GM12878 (cell line): ENCODE data around the gene RAI14. TPM values are rescaled to one million over a fixed set of nuclear protein-coding genes. Genes with fewer than 3 reads are reported as not detected.

ENCODE experiments used
- ATAC-seq: fragments of 200-7000 bp; cut with Tn5 transposase; 3 replicates; pipeline ENCODE4 v1.9.1; 2020; ENCODE audit warnings: mild to moderate bottlenecking, moderate library complexity
- BruUV-seq: library from RNA; stranded (reverse); fragments of 400-500 nt; replicated peaks from 2 replicates; lab custom pipeline; 2021; lab: Mats Ljungman, UMichigan
- CTCF ChIA-PET: fragments of 300-600 bp; sonication (Branson Sonifier 250); formaldehyde crosslinking; extraction: SDS; loops from one replicate; lab custom pipeline; 2021; ENCODE audit warnings: inconsistent platforms; lab: Yijun Ruan, JAX
- POLR2A ChIA-PET: fragments of 350-600 bp; formaldehyde crosslinking; extraction: SDS; loops from one replicate; lab custom pipeline; 2021; ENCODE audit warnings: inconsistent platforms; lab: Charles Lee
- RAD21 ChIA-PET: fragments of 300-600 bp; sonication (Branson Sonifier 250); formaldehyde crosslinking; loops from one replicate; lab custom pipeline; 2023; ENCODE audit warnings: antibody characterized with exemption; ENCODE audit not compliant: unreplicated experiment; lab: Charles Lee
- SMC1A ChIA-PET: fragments of 300-600 bp; sonication (Branson Sonifier 250); formaldehyde crosslinking; loops from one replicate; lab custom pipeline; 2023; ENCODE audit not compliant: unreplicated experiment, uncharacterized antibody; lab: Charles Lee
- DNase-seq: peaks from one replicate; pipeline ENCODE4 v3.0.0-alpha.2; 2011; ENCODE audit warnings: low read depth, low spot score
- FAIRE-seq: peaks from 3 replicates; lab custom pipeline; 2011; peaks lifted over from hg19 to GRCh38; lab: Jason Lieb, UNC
- H2AFZ ChIP-seq: 2 replicates; pipeline ENCODE4 v1.6.0; 2011; ENCODE audit warnings: low read depth, low read length, control low read depth; ENCODE audit not compliant: control insufficient read depth
- H3K27ac ChIP-seq: 2 replicates; pipeline ENCODE4 v1.5.1; 2011; ENCODE audit warnings: control low read depth; ENCODE audit not compliant: control insufficient read depth, insufficient read depth
- H3K27me3 ChIP-seq, 2 experiments: replicated peaks in 1 of 2; 2 replicates each; pipeline versions ENCODE4 v1.6.0 to v1.6.1; 2011; ENCODE audit warnings: low read length in 1 of 2; ENCODE audit not compliant: control insufficient read depth in 2 of 2, insufficient read depth in 2 of 2
- H3K36me3 ChIP-seq, 2 experiments: 2 replicates each; pipeline ENCODE4 v1.5.1; 2011; ENCODE audit warnings: low read length in 1 of 2; ENCODE audit not compliant: control insufficient read depth in 2 of 2, insufficient read depth in 2 of 2
- H3K4me1 ChIP-seq: 2 replicates; pipeline ENCODE4 v1.6.1; 2011; ENCODE audit warnings: mild to moderate bottlenecking, low read length, moderate library complexity, mixed read lengths; ENCODE audit not compliant: control insufficient read depth, insufficient read depth
- H3K4me2 ChIP-seq: 2 replicates; pipeline ENCODE4 v1.6.0; 2011; ENCODE audit warnings: control low read depth; ENCODE audit not compliant: control insufficient read depth, insufficient read depth
- H3K4me3 ChIP-seq: fragments of 200-600 bp; sonication (generic); 2 replicates; pipeline ENCODE4 v1.5.1; 2016
- H3K79me2 ChIP-seq: 2 replicates; pipeline ENCODE4 v1.6.0; 2011; ENCODE audit warnings: low read length; ENCODE audit not compliant: control insufficient read depth, insufficient read depth
- H3K9ac ChIP-seq: 2 replicates; pipeline ENCODE4 v1.8.0; 2011; ENCODE audit warnings: low read length, control low read depth, mixed read lengths; ENCODE audit not compliant: control insufficient read depth, insufficient read depth
- H3K9me3 ChIP-seq: replicated peaks from 3 replicates; pipeline ENCODE4 v1.5.1; 2011; ENCODE audit warnings: mild to moderate bottlenecking, low read length; ENCODE audit not compliant: control insufficient read depth, insufficient read depth
- H4K20me1 ChIP-seq: 2 replicates; pipeline ENCODE4 v1.6.0; 2011; ENCODE audit not compliant: control insufficient read depth, insufficient read depth
- CHD1 ChIP-seq: IDR thresholded peaks from 2 replicates; pipeline ENCODE4 v1.6.1; 2012; ENCODE audit warnings: low read depth, low read length, improper control_type of control experiment
- JUNB ChIP-seq: IDR thresholded peaks from 2 replicates; pipeline ENCODE4 v1.6.1; 2016; ENCODE audit warnings: antibody characterized with exemption, mild to moderate bottlenecking
- MTA2 ChIP-seq: fragments of 450-650 bp; IDR thresholded peaks from 2 replicates; pipeline ENCODE4 v1.6.1; 2016; ENCODE audit warnings: low read depth, mild to moderate bottlenecking, moderate library complexity
- MXI1 ChIP-seq: fragments of 150-350 bp; IDR thresholded peaks from 2 replicates; pipeline ENCODE4 v1.6.1; 2011; ENCODE audit warnings: low read depth, mild to moderate bottlenecking, inconsistent platforms, low read length, improper control_type of control experiment
- MYB ChIP-seq: fragments of 150-350 bp; IDR thresholded peaks from 2 replicates; pipeline ENCODE4 v1.6.1; 2014; ENCODE audit warnings: mild to moderate bottlenecking, low read depth, low read length, borderline replicate concordance
- RB1 ChIP-seq: fragments of 450-650 bp; formaldehyde crosslinking; IDR thresholded peaks from 2 replicates; pipeline ENCODE4 v1.6.1; 2017; ENCODE audit warnings: mild to moderate bottlenecking, borderline replicate concordance
- STAT1 ChIP-seq: fragments of 450-650 bp; conservative IDR thresholded peaks from 2 replicates; pipeline ENCODE4 v1.6.1; 2014; ENCODE audit warnings: antibody characterized with exemption, mild to moderate bottlenecking
- SUPT20H ChIP-seq: IDR thresholded peaks from 2 replicates; pipeline ENCODE4 v1.6.1; 2011; ENCODE audit warnings: low read depth, mild to moderate bottlenecking, low read length, moderate library complexity, borderline replicate concordance; ENCODE audit not compliant: control insufficient read depth
- TAF1 ChIP-seq: IDR thresholded peaks from 2 replicates; pipeline ENCODE4 v1.6.1; 2011; ENCODE audit warnings: mild to moderate bottlenecking, low read depth, low read length, borderline replicate concordance
- TCF12 ChIP-seq: IDR thresholded peaks from 2 replicates; pipeline ENCODE4 v1.6.1; 2011; ENCODE audit warnings: low read depth, mild to moderate bottlenecking, low read length
- WGBS: methylation state at CpG from one replicate; pipeline ENCODE4 v1.1.6; 2016; ENCODE audit warnings: low lambda C conversion rate; ENCODE audit not compliant: insufficient replicate concordance, insufficient coverage; ENCODE audit errors: missing lambda C conversion rate; 5-methylcytosine and 5-hydroxymethylcytosine counted together
- in situ Hi-C: fragments of 300-500 bp; cut with MboI; formaldehyde crosslinking; loops from 9 replicates; pipeline ENCODE4 v1.14.3; 2018; ENCODE audit warnings: mixed read lengths
- intact Hi-C: fragments of 100-400 bp; cut with micrococcal nuclease; formaldehyde crosslinking; loops from one replicate; pipeline ENCODE4 v1.14.2; 2022; ENCODE audit not compliant: unreplicated experiment
- polyA plus RNA-seq, 11 experiments: library from polyadenylated mRNA; depleted of rRNA in 4 of 11; unstranded in 6 of 11; stranded (reverse) in 5 of 11; fragments of >200 nt; fragmentation: Nextera tagmentation in 4 of 11; fragmentation: Illumina TruSeq in 1 of 11; extraction: Ambion mirVana in 4 of 11; extraction: Trizol in 1 of 11; gene quantifications; 1 replicate in 1 of 11; 2 replicates in 10 of 11; pipeline versions ENCODE4 v1.2.1 to v1.2.3, GENCODE V29; 2011 to 2016; ENCODE audit warnings: inconsistent platforms in 2 of 11, missing spikeins in 2 of 11, low read depth in 1 of 11
- total RNA-seq, 4 experiments: library from RNA; depleted of rRNA in 3 of 4; stranded (reverse); fragments of >200 nt in 3 of 4; fragmentation: Illumina TruSeq in 1 of 4; extraction: Trizol in 1 of 4; gene quantifications; 2 replicates each; pipeline versions ENCODE4 v1.2.1 to v1.2.3, GENCODE V29; 2013 to 2021

RAI14 gene
- total and polyA plus RNA-seq, 10 of the 15 experiments (the other 5 are each of a cell fraction or from before 2014, with no cell fraction given): 0.18 to 4.6 (median 1.9) TPM

- Histone ChIP-seq H3K4me1 (no peaks in the 10 kb centered on the region), H3K27me3 (no peaks in the 10 kb centered on the region), H3K9me3 (no peaks in the 10 kb centered on the region), H3K36me3 (no peaks in the 10 kb centered on the region), H3K4me2 (no peak overlapping the region), H2AFZ (no peak overlapping the region), H3K9ac (no peak overlapping the region), H3K79me2 (no peaks in the 10 kb centered on the region), H4K20me1 (no peaks in the 10 kb centered on the region), H3K27ac (no peak overlapping the region), H3K4me3 (no peak overlapping the region)
- TF ChIP-seq TAF1: no peak
- TF ChIP-seq JUNB: no peak
- TF ChIP-seq MTA2: no peak
- no peak for TF ChIP-seq SUPT20H
- TF ChIP-seq RB1: no peak
- no peak for TF ChIP-seq STAT1
- no peak for TF ChIP-seq MYB
- TF ChIP-seq CHD1: no peak
- no peak for TF ChIP-seq TCF12
- no peak for TF ChIP-seq MXI1
- RAD21 ChIA-PET: no interaction called here
- CTCF ChIA-PET: no interaction called here
- POLR2A ChIA-PET: no interaction called here
- no TSS peak for BruUV-seq
- DNase-seq: no peak
- 24% methylated on average over 3 of the region's 3 CpGs for WGBS
- intact Hi-C loops: no loop called here
- SMC1A ChIA-PET: no interaction called here
- in situ Hi-C loops: no loop called here
- no peak for ATAC-seq
- no peak for FAIRE-seq
Observed at GRCh38 chr5:34608859-34609648, 47.1 kb upstream of the RAI14 start.
